Panc1 (cell line): ENCODE measurements around the gene PKMYT1.

Experiments used
- CTCF ChIP-seq: fragments of 450-650 bp; IDR thresholded peaks from 2 replicates; pipeline ENCODE4 v1.5.1; 2017; ENCODE audit warnings: mild to moderate bottlenecking
- POLR2AphosphoS5 ChIP-seq: IDR thresholded peaks from 2 replicates; pipeline ENCODE4 v1.6.1; 2012; ENCODE audit warnings: mild to moderate bottlenecking, low read depth, low read length, moderate library complexity
- REST ChIP-seq, 2 experiments: IDR thresholded peaks; 2 replicates each; pipeline ENCODE4 v1.6.1; 2011 to 2012; ENCODE audit warnings: low read depth in 2 of 2, control low read depth in 1 of 2, low read length in 1 of 2, mild to moderate bottlenecking in 1 of 2, moderate library complexity in 1 of 2; ENCODE audit not compliant: insufficient read depth in 1 of 2
- SIN3A ChIP-seq: IDR thresholded peaks from 2 replicates; pipeline ENCODE4 v1.6.1; 2012; ENCODE audit warnings: low read depth, mild to moderate bottlenecking, low read length, moderate library complexity, borderline replicate concordance; ENCODE audit not compliant: insufficient read depth
- TCF7L2 ChIP-seq: IDR thresholded peaks from 2 replicates; pipeline ENCODE4 v1.6.1; 2011; ENCODE audit warnings: mild to moderate bottlenecking, low read depth, low read length, inconsistent platforms

- no peak for TF ChIP-seq REST (IDR thresholded peaks at IDR 0.05; ENCODE audit: insufficient read depth in 1 of 2, low read depth in 2 of 2, low read length in 1 of 2)
- no peak for TF ChIP-seq CTCF
- no peak for TF ChIP-seq POLR2AphosphoS5
- no peak for TF ChIP-seq TCF7L2
- no peak for TF ChIP-seq SIN3A
These were observed 13.4 kb downstream of the PKMYT1 start for GRCh38 chr16:2966808-2967191.
